GM21526 (cell line): Measurements from ENCODE around the gene HBA1.
"Not testable (repeated sequence)": the region's sequence is repeated elsewhere in the genome, so short reads cannot be mapped to it uniquely, and the experiment has no call there.

Source experiments
- ATAC-seq: cut with Tn5 transposase; IDR thresholded peaks from one replicate; pipeline ENCODE4 v1.9.1; 2021; ENCODE audit warnings: moderate library complexity; ENCODE audit not compliant: unreplicated experiment, low FRiP score

Gene HBA1

GRCh38 chr16:159136-159849 lies 17.2 kb upstream of the HBA1 start:
- no peak for ATAC-seq

- not testable (repeated sequence) for ATAC-seq
Observed at GRCh38 chr16:160242-160641, 16.2 kb upstream of the HBA1 start.

- ATAC-seq = no peak
Observed at GRCh38 chr16:160691-161190, 15.7 kb upstream of the HBA1 start.

GRCh38 chr16:162271-162991 lies 14.0 kb upstream of the HBA1 start:
- no peak for ATAC-seq

- ATAC-seq = not testable (repeated sequence)
Observed at GRCh38 chr16:163139-163538, 13.3 kb upstream of the HBA1 start.

GRCh38 chr16:163696-164095 lies 12.8 kb upstream of the HBA1 start:
- ATAC-seq = not testable (repeated sequence)

GRCh38 chr16:164134-164823 lies 12.2 kb upstream of the HBA1 start:
- not testable (repeated sequence) for ATAC-seq

GRCh38 chr16:164827-165538 lies 11.5 kb upstream of the HBA1 start:
- ATAC-seq = no peak

GRCh38 chr16:165539-166374 lies 10.7 kb upstream of the HBA1 start, which contains the start of gene HBM:
TSS of gene HBM (plus strand) at chr16:165978. CDS start at chr16:165998, 20 bp downstream.
- no peak for ATAC-seq

GRCh38 chr16:166375-167121 lies 9.9 kb upstream of the HBA1 start:
- ATAC-seq = no peak

- no peak for ATAC-seq
Observed at GRCh38 chr16:167122-167690, 9.3 kb upstream of the HBA1 start.

GRCh38 chr16:168424-168823 lies 8.1 kb upstream of the HBA1 start:
- no peak for ATAC-seq

- no peak for ATAC-seq
Observed at GRCh38 chr16:169014-169413, 7.5 kb upstream of the HBA1 start.

GRCh38 chr16:170088-170507 lies 6.4 kb upstream of the HBA1 start:
- ATAC-seq = not testable (repeated sequence)

- no peak for ATAC-seq
Observed at GRCh38 chr16:170788-171187, 5.7 kb upstream of the HBA1 start.

GRCh38 chr16:172374-172941 lies 4.0 kb upstream of the HBA1 start, which contains the start of gene HBA2:
TSS of gene HBA2 (plus strand) at chr16:172876. CDS start at chr16:172913, 37 bp downstream.
- ATAC-seq = not testable (repeated sequence)

GRCh38 chr16:173211-173854 lies 3.1 kb upstream of the HBA1 start:
- not testable (repeated sequence) for ATAC-seq
